ENCODE data around the gene AFF3. TPM values are rescaled to one million over a fixed set of nuclear protein-coding genes. Genes with fewer than 3 reads are reported as not detected.

Gene AFF3
- total and polyA plus RNA-seq, 2 donors (not counting 3 experiments of a cell fraction or from before 2014, with no cell fraction given), result 0.06 to 0.07 TPM

DNA sequence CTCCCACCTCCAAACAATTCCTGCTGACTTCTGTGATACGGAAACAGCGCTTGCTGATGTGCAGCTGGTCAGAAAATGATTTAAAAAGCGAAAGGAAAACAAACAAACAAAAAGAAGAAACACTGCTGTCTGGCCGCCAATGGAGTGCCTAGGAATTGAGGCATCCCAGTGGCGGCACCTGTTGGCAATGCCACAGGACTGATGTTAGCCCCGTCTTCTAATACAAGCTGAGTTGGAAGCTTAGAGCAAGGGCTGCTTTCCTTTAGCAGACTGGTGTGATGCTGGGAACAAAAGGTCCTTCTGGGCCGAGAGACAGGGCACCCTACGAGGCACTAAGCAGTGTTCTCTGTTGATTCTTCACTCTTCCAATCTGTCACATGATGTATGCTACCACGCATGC is 489.0 kb downstream of the AFF3 start:
- no TSS peak for BruUV-seq (replicated peaks)
- no peaks in the 10 kb centered on the region for H3K36me3 ChIP-seq (ENCODE audit: control insufficient read depth in 2 of 2, extremely low read depth in 1 of 2, insufficient read depth in 2 of 2, low read length in 2 of 2)
- FAIRE-seq (no peak), DNase-seq (ENCODE audit: low read depth, low spot score) (no peak)
- peaks cover 0 to 2% of the 10 kb centered on the region in 2 experiments for H3K27me3 ChIP-seq (ENCODE audit: control insufficient read depth in 2 of 2, insufficient read depth in 2 of 2, low read length in 2 of 2)
- no peaks in the 10 kb centered on the region for H3K79me2 ChIP-seq (ENCODE audit: control insufficient read depth, insufficient read depth, low read length)
- POLR2A ChIA-PET, result no interaction called here
- H2AFZ ChIP-seq (ENCODE audit: low read depth, low read length), result no peak overlapping the region
- H3K4me1 ChIP-seq (ENCODE audit: control insufficient read depth, extremely low read depth, insufficient read depth, low read length), result no peaks in the 10 kb centered on the region
- no peak overlapping the region for H3K9ac ChIP-seq (replicated peaks; ENCODE audit: extremely low read depth, insufficient read depth, low read length)
- H3K9me3 ChIP-seq (replicated peaks; ENCODE audit: control insufficient read depth, insufficient read depth, low read length), result no peaks in the 10 kb centered on the region
- no peak overlapping the region for H3K4me2 ChIP-seq (ENCODE audit: insufficient read depth, low read length)
- H3K27ac ChIP-seq (ENCODE audit: insufficient read depth, low read depth, low read length), result no peak overlapping the region
- intact Hi-C loops (cut with micrococcal nuclease), result no loop called here
- no peaks in the 10 kb centered on the region for H3K9me1 ChIP-seq (replicated peaks; ENCODE audit: control insufficient read depth, extremely low read depth, insufficient read depth, low read length)
- dilution Hi-C loops (cut with MboI; ENCODE audit: extremely low pct_ligation_motif_present, low sequenced_read_pairs), result no loop called here
- no peak for TF ChIP-seq GATA2 (IDR thresholded peaks at IDR 0.05; ENCODE audit: insufficient read depth, insufficient read length, low read depth, low read length)
- no peak for TF ChIP-seq POLR2A (IDR thresholded peaks at IDR 0.05; ENCODE audit: low read depth, low read length)
- TF ChIP-seq FOS (IDR thresholded peaks at IDR 0.05; ENCODE audit: borderline replicate concordance, insufficient read depth, low read length), result no peak
- TF ChIP-seq JUN (IDR thresholded peaks at IDR 0.05; ENCODE audit: borderline replicate concordance, insufficient read depth, insufficient read length, low read depth), result no peak
- TF ChIP-seq POLR2AphosphoS5 (IDR thresholded peaks at IDR 0.05; ENCODE audit: insufficient read depth, low read depth, low read length), result no peak
- no peak for TF ChIP-seq MYC (IDR thresholded peaks at IDR 0.05; ENCODE audit: low read depth, low read length)
- TF ChIP-seq, protein P1, sequence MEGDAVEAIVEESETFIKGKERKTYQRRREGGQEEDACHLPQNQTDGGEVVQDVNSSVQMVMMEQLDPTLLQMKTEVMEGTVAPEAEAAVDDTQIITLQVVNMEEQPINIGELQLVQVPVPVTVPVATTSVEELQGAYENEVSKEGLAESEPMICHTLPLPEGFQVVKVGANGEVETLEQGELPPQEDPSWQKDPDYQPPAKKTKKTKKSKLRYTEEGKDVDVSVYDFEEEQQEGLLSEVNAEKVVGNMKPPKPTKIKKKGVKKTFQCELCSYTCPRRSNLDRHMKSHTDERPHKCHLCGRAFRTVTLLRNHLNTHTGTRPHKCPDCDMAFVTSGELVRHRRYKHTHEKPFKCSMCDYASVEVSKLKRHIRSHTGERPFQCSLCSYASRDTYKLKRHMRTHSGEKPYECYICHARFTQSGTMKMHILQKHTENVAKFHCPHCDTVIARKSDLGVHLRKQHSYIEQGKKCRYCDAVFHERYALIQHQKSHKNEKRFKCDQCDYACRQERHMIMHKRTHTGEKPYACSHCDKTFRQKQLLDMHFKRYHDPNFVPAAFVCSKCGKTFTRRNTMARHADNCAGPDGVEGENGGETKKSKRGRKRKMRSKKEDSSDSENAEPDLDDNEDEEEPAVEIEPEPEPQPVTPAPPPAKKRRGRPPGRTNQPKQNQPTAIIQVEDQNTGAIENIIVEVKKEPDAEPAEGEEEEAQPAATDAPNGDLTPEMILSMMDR (IDR thresholded peaks at IDR 0.05; ENCODE audit: extremely low read depth in 1 of 2, insufficient read depth in 1 of 2, low read depth in 1 of 2, low read length in 2 of 2), result no peak
- TF ChIP-seq, protein P2, sequence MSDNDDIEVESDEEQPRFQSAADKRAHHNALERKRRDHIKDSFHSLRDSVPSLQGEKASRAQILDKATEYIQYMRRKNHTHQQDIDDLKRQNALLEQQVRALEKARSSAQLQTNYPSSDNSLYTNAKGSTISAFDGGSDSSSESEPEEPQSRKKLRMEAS (IDR thresholded peaks at IDR 0.05; ENCODE audit: insufficient read depth, insufficient read length), result no peak
- TF ChIP-seq EZH2 (IDR thresholded peaks at IDR 0.05; ENCODE audit: borderline replicate concordance, low read depth, low read length, severe bottlenecking), result no peak
- no peaks in the 10 kb centered on the region for H4K20me1 ChIP-seq (replicated peaks; ENCODE audit: control insufficient read depth, extremely low read depth, insufficient read depth, low read length)
- H3K4me3 ChIP-seq (replicated peaks in 1 of 3; ENCODE audit: insufficient read depth in 1 of 3, low read depth in 1 of 3, low read length in 3 of 3), result no peak overlapping the region
- CTCF ChIA-PET, result no interaction called here
